Glutamatergic neuron (in vitro differentiated cells): ENCODE results near the gene TRPM3. TPM values are rescaled to one million over a fixed set of nuclear protein-coding genes. Genes with fewer than 3 reads are reported as not detected.

Source experiments
- DNase-seq: peaks from one replicate; pipeline ENCODE4 v3.0.0; 2022
- H3K27ac Mint-ChIP-seq: one replicate; pipeline ENCODE4 v1.8.0; 2020; ENCODE audit warnings: mild to moderate bottlenecking, mixed read lengths, inconsistent platforms; ENCODE audit not compliant: unreplicated experiment
- H3K27me3 Mint-ChIP-seq: one replicate; pipeline ENCODE4 v1.8.0; 2020; ENCODE audit warnings: mild to moderate bottlenecking, moderate library complexity, mixed read lengths, inconsistent platforms; ENCODE audit not compliant: unreplicated experiment
- H3K36me3 Mint-ChIP-seq: one replicate; pipeline ENCODE4 v1.8.0; 2020; ENCODE audit warnings: mild to moderate bottlenecking, mixed read lengths, inconsistent platforms; ENCODE audit not compliant: unreplicated experiment
- H3K4me1 Mint-ChIP-seq: one replicate; pipeline ENCODE4 v1.8.0; 2020; ENCODE audit warnings: mild to moderate bottlenecking, low read depth, mixed read lengths, inconsistent platforms; ENCODE audit not compliant: unreplicated experiment
- H3K4me3 Mint-ChIP-seq: one replicate; pipeline ENCODE4 v1.8.0; 2020; ENCODE audit warnings: mild to moderate bottlenecking, mixed read lengths, inconsistent platforms; ENCODE audit not compliant: unreplicated experiment
- H3K9me3 Mint-ChIP-seq: one replicate; pipeline ENCODE4 v1.8.0; 2020; ENCODE audit warnings: mild to moderate bottlenecking, moderate library complexity, mixed read lengths, inconsistent platforms; ENCODE audit not compliant: unreplicated experiment
- long read RNA-seq: library from polyadenylated mRNA; unstranded; transcript quantifications from one replicate; pipeline ENCODE4 v2.0.0, GENCODE V29; 2020; ENCODE audit not compliant: unreplicated experiment
- total RNA-seq: library from RNA; stranded (reverse); fragmentation: NEBNext Ultra II Directional; extraction: Animal tissue kit (Norgen Biotek cat#: 25700); gene quantifications from one replicate; pipeline ENCODE4 v1.2.1, GENCODE V29; 2021; ENCODE audit not compliant: unreplicated experiment
- TF ChIP-seq, protein P1 (sequence below): fragments of 200-600 bp; sonication (generic); IDR thresholded peaks from one replicate; pipeline ENCODE4 v1.5.0; 2021; ENCODE audit not compliant: partially characterized antibody, unreplicated experiment

TRPM3 gene
- 3.3 TPM for total RNA-seq
- long read RNA-seq: 0 reads

DNA sequence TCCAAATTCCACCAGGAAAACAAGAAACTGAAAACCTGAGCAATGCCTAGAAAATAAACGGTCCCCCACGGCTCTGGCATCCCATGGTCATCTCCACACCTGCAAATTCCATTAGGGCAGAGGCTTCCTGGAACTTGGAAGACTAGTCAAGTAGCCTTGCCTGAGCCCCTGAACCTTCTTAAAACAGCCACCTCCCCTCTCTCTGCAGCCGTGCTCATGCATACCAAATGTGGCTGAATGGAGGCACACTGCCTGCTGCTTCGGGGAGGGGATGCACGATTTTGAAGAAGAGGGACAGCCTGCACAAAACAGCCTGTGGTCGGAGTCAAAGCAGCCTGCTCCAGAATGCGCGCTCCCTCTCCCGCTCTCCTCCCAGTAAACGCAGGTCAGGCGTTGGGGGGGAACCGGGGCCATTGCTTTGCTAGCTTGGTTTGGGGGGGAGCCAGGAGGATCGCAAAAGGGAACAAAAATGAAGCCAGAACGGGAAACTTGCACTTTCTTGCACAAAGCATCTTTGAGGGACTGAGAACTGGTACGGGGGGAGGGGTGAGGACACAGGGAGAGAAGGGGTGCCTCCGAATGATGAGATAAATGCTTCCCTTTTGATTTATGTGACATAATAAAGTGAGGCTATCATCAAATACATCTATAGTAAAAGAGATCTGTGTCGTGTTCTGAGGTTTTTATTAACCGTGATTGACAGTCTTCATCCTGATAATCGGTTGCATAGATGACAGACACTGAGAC lies at the start of gene TRPM3:
TSS of gene TRPM3 (minus strand) at position 347 of the 747 bp plus-strand sequence. CDS start at position 80, 267 bp downstream.
- peak; percentile 44 for DNase-seq
- Mint-ChIP-seq H3K27ac (peak within 1 kb of the TSS; percentile 64), H3K27me3 (peaks cover 3% of the 10 kb centered on the region), H3K4me3 (peak within 1 kb of the TSS; percentile 83), H3K9me3 (peaks cover 4% of the 10 kb centered on the region), H3K36me3 (no peaks in the 10 kb centered on the region), H3K4me1 (peaks cover 41% of the 10 kb centered on the region)
- TF ChIP-seq, protein P1, sequence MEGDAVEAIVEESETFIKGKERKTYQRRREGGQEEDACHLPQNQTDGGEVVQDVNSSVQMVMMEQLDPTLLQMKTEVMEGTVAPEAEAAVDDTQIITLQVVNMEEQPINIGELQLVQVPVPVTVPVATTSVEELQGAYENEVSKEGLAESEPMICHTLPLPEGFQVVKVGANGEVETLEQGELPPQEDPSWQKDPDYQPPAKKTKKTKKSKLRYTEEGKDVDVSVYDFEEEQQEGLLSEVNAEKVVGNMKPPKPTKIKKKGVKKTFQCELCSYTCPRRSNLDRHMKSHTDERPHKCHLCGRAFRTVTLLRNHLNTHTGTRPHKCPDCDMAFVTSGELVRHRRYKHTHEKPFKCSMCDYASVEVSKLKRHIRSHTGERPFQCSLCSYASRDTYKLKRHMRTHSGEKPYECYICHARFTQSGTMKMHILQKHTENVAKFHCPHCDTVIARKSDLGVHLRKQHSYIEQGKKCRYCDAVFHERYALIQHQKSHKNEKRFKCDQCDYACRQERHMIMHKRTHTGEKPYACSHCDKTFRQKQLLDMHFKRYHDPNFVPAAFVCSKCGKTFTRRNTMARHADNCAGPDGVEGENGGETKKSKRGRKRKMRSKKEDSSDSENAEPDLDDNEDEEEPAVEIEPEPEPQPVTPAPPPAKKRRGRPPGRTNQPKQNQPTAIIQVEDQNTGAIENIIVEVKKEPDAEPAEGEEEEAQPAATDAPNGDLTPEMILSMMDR: no peak

DNA sequence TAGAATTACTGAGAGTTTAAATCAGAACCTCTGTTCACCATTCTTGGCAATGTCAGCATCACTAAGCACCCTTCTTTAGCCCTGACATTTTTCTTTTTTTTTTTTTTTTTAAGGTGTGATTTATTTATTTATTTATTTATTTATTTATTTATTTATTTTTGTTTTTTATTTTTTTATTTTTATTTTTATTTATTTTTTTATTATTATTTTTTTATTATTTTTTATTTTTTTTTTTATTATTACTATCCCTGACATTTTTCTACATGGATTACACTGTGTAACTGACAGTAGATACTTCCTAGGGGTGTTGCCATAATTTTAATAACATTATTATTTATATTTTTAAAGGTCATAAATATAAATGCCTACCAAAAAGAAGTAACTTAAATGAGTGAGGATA lies 47.0 kb upstream of the TRPM3 start:
- Mint-ChIP-seq H3K9me3 (no peaks in the 10 kb centered on the region), H3K4me3 (no peak overlapping the region), H3K27me3 (no peaks in the 10 kb centered on the region), H3K4me1 (peaks cover 2% of the 10 kb centered on the region), H3K27ac (no peak overlapping the region), H3K36me3 (no peaks in the 10 kb centered on the region)
- no peak for DNase-seq
- TF ChIP-seq, protein P1: no peak

DNA sequence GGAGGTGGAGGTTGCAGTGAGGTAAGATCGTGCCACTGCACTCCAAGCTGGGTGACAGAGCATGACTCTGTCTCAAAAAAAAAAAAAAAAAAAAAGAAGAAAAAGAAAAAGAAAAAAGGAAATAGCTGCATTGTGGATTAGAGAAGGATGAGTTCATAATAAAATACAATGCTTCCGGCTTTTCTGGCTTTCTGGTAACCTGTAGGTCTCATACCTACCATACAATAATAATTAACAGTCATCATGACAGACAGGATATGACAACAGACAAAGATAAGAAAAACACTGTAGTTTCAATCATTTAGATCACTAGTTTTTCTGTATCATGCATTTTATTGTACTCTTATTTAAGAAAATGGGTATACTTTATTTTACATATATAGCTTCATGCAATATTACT lies 40.7 kb upstream of the TRPM3 start:
- Mint-ChIP-seq H3K27me3 (peaks cover 2% of the 10 kb centered on the region), H3K4me1 (no peaks in the 10 kb centered on the region), H3K4me3 (no peak overlapping the region), H3K9me3 (no peaks in the 10 kb centered on the region), H3K36me3 (no peaks in the 10 kb centered on the region), H3K27ac (no peak overlapping the region)
- TF ChIP-seq, protein P1: no peak
- no peak for DNase-seq

DNA sequence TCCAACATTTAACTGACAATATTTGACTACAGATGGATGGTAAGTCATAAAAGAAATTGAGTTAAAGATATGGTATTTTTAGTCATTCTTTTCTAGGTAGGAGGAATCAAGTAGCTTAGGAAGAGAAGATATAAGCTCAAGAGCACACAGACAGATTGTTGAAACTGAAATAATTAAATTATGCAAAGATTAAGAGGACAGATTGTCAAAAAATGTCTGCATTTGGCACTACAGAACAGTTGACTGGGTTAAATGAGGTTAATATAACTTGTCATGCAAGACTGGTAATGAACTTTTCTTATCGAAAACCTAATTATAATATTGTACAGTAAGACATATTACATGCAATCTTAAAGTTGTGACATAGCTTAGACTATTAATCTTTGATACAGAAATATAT lies 36.3 kb upstream of the TRPM3 start:
- Mint-ChIP-seq H3K4me1 (no peaks in the 10 kb centered on the region), H3K36me3 (no peaks in the 10 kb centered on the region), H3K27ac (no peak overlapping the region), H3K27me3 (peaks cover 2% of the 10 kb centered on the region), H3K4me3 (no peak overlapping the region), H3K9me3 (no peaks in the 10 kb centered on the region)
- no peak for DNase-seq
- TF ChIP-seq, protein P1: no peak

DNA sequence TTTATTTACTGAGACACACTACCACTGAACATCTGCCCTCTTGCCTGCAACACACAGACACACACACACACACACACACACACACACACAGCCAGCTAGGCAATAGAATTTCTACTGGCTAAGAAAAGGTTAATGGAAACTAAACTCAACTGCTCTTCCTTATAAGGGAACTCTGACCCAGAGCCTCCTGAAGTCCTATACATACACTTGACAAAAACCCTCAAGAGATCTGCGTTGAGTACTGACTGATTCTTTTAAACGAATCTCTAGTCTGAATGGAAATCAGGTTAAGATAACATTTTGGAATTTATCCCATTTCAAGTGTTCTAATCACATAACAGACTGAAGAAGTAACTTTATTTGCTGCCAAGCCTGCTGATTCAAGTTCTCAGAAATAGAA lies 25.9 kb upstream of the TRPM3 start:
- Mint-ChIP-seq H3K27ac (no peak overlapping the region), H3K4me1 (no peaks in the 10 kb centered on the region), H3K4me3 (no peak overlapping the region), H3K9me3 (no peaks in the 10 kb centered on the region), H3K36me3 (peaks cover 6% of the 10 kb centered on the region), H3K27me3 (no peaks in the 10 kb centered on the region)
- TF ChIP-seq, protein P1: no peak
- DNase-seq: no peak
